ENCODE measurements around the gene ZCCHC13. TPM values are rescaled to one million over a fixed set of nuclear protein-coding genes. Genes with fewer than 3 reads are reported as not detected.
"Not testable (repeated sequence)": the region's sequence is repeated elsewhere in the genome, so short reads cannot be mapped to it uniquely, and the experiment has no call there.

Gene ZCCHC13
- total and polyA plus RNA-seq, 8 donors, result not detected

DNA sequence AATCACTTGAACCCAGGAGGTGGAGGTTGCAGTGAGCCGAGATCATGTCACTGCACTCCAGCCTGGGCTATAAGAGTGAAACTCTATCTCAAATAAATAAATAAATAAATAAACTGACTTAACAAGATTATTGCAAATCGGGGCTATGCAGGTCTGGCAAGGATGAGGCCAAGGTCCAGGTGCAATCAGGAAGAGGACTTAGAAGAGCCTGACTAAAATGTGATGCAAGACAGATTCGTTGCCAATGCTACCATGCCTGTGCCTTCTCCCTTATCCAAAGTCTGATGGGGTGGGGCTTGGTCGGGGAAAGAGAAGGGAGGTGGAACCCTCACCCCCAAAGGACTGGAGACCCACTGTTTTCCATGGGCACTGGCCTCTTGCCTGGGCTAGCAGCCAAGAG, 14.7 kb downstream of the ZCCHC13 start:
- ATAC-seq, result no peak
- Histone ChIP-seq H3K4me1 (no peaks in the 10 kb centered on the region), H3K36me3 (no peaks in the 10 kb centered on the region), H3K27me3 (peaks cover 0 to 4% (median 0%) of the 10 kb centered on the region in 4 donors), H3K9me3 (no peaks in the 10 kb centered on the region), H3K27ac (no peak overlapping the region), H3K4me3 (no peak overlapping the region)
- no peak for DNase-seq
- TF ChIP-seq, protein P1, sequence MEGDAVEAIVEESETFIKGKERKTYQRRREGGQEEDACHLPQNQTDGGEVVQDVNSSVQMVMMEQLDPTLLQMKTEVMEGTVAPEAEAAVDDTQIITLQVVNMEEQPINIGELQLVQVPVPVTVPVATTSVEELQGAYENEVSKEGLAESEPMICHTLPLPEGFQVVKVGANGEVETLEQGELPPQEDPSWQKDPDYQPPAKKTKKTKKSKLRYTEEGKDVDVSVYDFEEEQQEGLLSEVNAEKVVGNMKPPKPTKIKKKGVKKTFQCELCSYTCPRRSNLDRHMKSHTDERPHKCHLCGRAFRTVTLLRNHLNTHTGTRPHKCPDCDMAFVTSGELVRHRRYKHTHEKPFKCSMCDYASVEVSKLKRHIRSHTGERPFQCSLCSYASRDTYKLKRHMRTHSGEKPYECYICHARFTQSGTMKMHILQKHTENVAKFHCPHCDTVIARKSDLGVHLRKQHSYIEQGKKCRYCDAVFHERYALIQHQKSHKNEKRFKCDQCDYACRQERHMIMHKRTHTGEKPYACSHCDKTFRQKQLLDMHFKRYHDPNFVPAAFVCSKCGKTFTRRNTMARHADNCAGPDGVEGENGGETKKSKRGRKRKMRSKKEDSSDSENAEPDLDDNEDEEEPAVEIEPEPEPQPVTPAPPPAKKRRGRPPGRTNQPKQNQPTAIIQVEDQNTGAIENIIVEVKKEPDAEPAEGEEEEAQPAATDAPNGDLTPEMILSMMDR (IDR thresholded peaks at IDR 0.05), result no peak
- intact Hi-C loops (cut with DNase I), result no loop called here
- FAIRE-seq, result no peak
- 64 to 77% methylated on average over 4 of the region's 4 CpGs for WGBS, 2 donors

- not testable (repeated sequence) for ATAC-seq
Measured at GRCh38 chrX:74319321-74319720, 15.3 kb downstream of the ZCCHC13 start.

GRCh38 chrX:74321191-74321590, 17.2 kb downstream of the ZCCHC13 start:
- no peak overlapping the region for H3K27ac ChIP-seq
- H3K4me3 ChIP-seq, result no peak overlapping the region
- TF ChIP-seq, protein P1 (IDR thresholded peaks at IDR 0.05), result no peak
- no peaks in the 10 kb centered on the region for H3K9me3 ChIP-seq
- H3K27me3 ChIP-seq, result peaks cover 0 to 4% (median 0%) of the 10 kb centered on the region in 4 donors
- no peaks in the 10 kb centered on the region for H3K36me3 ChIP-seq
- ATAC-seq, result no peak
- H3K4me1 ChIP-seq, result no peaks in the 10 kb centered on the region
- no peak for FAIRE-seq
- WGBS, 2 donors, result 82 to 84% methylated on average over 27 of the region's 27 CpGs
- intact Hi-C loops (cut with DNase I), result no loop called here
- DNase-seq, result no peak

More at GRCh38 chrX:74319321-74319720, 15.3 kb downstream of the ZCCHC13 start:
- FAIRE-seq; DNase-seq; H3K27me3 ChIP-seq; H3K4me3 ChIP-seq; H3K36me3 ChIP-seq; intact Hi-C loops (cut with DNase I); H3K27ac ChIP-seq; H3K4me1 ChIP-seq; H3K9me3 ChIP-seq: not testable (repeated sequence)
- WGBS, 2 donors, result 71% methylated on average over 2 of the region's 2 CpGs

DNA sequence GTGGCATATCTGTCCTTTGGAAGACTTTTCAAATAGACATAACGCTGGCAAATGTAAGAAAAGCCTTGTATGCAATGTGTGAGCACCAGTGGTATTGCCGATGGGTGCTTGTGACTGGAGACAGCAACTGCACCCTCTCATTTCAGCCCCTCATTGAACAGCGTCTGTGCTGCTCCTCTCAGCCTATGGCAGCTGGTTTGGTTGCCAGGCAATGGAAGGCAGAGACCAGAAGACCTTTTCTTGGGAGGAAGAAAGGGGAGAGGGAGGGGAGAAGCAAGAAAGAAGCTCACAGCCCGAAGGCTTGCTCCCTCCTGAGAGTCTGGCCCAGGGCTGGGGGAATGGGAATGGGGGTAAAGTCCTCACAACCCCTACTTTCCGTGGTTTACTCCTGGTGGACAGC, 20.2 kb downstream of the ZCCHC13 start:
- intact Hi-C loops (cut with DNase I), result no loop called here
- no peak for FAIRE-seq
- TF ChIP-seq, protein P1 (IDR thresholded peaks at IDR 0.05), result no peak
- peaks cover 0 to 5% (median 0%) of the 10 kb centered on the region in 4 donors for H3K27me3 ChIP-seq
- H3K4me1 ChIP-seq, result no peaks in the 10 kb centered on the region
- H3K4me3 ChIP-seq, result no peak overlapping the region
- no peak for DNase-seq
- H3K36me3 ChIP-seq, result no peaks in the 10 kb centered on the region
- no peaks in the 10 kb centered on the region for H3K9me3 ChIP-seq
- no peak overlapping the region for H3K27ac ChIP-seq
- WGBS, 2 donors, result 33 to 50% methylated on average over 5 of the region's 5 CpGs
- no peak for ATAC-seq

GRCh38 chrX:74325130-74326059, 21.4 kb downstream of the ZCCHC13 start:
- Histone ChIP-seq H3K4me1 (no peaks in the 10 kb centered on the region), H3K27ac (no peak overlapping the region), H3K4me3 (no peak overlapping the region), H3K27me3 (peaks cover 0 to 5% (median 0%) of the 10 kb centered on the region in 4 donors), H3K36me3 (no peaks in the 10 kb centered on the region), H3K9me3 (no peaks in the 10 kb centered on the region)
- FAIRE-seq (no peak), DNase-seq (no peak), ATAC-seq (peak in 2 of 4 donors; percentile 39 to 58)
- TF ChIP-seq, protein P1 (IDR thresholded peaks at IDR 0.05), result no peak
- 14 to 35% methylated on average over 3 to 9 of the region's 9 CpGs for WGBS, 2 donors
- intact Hi-C loops (cut with DNase I), result no loop called here

Measured in pancreas (tissue), 10 donors.